LNCaP clone FGC (cell line): ENCODE data around the gene CAMK2D.

ENCODE experiments used
- DNase-seq: peaks from one replicate; pipeline ENCODE4 v3.0.0-alpha.2; 2011; ENCODE audit warnings: low read depth
- H3K4me3 ChIP-seq: 2 replicates; pipeline ENCODE4 v1.5.1; 2011; ENCODE audit warnings: mild to moderate bottlenecking, low read depth, low read length, control low read depth
- TF ChIP-seq, protein P1 (sequence below): IDR thresholded peaks from 2 replicates; pipeline ENCODE4 v1.5.1; 2012; ENCODE audit warnings: mild to moderate bottlenecking; ENCODE audit not compliant: control insufficient read depth, insufficient read depth; ENCODE audit errors: extremely low read depth

The CAMK2D gene

DNA sequence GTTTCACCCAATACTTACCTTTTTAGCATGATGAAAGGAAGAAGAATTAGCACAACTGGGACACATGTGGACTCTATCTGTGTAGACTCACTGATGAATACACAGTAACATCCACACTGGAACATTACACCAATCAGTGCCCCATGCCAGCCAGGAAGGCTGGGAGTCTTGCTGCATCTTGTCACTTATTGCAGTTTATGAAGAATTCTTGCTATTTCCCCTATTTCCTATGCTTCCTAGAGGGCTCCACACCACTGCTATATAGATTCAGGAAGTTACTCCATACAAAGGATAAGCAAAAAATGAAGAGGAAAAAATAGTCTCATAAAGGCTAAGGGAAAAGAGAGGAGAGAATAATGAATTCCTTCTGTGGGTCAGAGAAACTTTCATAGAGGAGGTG is 201.0 kb downstream of the CAMK2D start:
- H3K4me3 ChIP-seq, result no peak overlapping the region
- TF ChIP-seq, protein P1, sequence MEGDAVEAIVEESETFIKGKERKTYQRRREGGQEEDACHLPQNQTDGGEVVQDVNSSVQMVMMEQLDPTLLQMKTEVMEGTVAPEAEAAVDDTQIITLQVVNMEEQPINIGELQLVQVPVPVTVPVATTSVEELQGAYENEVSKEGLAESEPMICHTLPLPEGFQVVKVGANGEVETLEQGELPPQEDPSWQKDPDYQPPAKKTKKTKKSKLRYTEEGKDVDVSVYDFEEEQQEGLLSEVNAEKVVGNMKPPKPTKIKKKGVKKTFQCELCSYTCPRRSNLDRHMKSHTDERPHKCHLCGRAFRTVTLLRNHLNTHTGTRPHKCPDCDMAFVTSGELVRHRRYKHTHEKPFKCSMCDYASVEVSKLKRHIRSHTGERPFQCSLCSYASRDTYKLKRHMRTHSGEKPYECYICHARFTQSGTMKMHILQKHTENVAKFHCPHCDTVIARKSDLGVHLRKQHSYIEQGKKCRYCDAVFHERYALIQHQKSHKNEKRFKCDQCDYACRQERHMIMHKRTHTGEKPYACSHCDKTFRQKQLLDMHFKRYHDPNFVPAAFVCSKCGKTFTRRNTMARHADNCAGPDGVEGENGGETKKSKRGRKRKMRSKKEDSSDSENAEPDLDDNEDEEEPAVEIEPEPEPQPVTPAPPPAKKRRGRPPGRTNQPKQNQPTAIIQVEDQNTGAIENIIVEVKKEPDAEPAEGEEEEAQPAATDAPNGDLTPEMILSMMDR, result no peak
- no peak for DNase-seq

DNA sequence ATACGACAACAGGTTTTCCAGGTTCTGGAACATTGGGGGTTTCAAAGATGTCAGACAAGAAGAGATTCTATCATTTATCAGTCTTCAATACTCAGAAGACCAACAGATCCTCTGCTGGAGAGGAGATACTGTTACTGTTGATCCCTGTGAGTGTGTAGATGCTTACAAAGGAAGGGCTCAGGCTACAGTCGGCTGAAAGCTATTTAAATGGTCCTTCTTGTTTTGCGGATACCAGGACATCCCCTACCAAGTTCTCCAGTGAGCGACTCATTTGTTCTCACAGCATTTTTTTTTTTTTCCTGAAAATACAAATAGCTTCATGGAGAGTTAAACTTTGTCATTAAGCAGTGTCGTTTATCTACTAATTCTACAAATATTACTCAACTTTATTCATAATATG is 201.6 kb downstream of the CAMK2D start:
- no peak overlapping the region for H3K4me3 ChIP-seq
- DNase-seq, result no peak
- TF ChIP-seq, protein P1, result no peak

DNA sequence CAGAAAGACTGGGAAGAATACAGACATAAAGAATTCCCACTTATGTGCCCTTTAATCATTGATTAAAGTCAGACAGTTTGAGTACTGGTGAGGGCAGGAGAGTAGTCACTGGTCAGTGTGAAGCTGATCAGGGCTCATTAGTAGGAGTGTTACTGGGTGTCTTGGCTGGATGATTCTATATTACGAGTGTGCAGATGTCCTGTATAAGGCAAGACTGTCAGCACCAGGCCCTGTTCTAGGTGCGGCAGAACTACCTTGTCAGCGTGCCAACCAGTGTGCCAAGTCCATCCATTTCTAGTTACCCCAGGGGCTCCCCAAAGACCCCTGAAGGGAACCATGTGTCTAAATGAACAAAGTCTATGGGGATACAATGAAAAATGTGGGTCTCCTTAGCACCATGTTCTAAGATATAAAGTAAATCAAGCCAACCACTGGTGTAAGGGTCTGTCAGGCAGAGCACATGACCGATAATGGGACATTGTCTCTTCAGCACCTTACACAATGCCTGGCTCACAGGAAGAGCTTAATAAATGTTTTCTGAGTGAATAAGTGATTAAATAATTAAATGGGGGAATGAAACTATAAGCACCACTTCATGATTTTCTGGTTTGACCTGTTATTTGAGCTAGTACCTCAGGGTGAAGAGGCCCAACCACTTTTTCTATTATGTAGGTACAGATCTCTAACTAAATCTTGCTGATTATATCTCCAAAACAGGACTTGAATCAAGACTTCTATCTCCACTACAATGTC is 205.0 kb downstream of the CAMK2D start:
- H3K4me3 ChIP-seq, result no peak overlapping the region
- TF ChIP-seq, protein P1, result no peak
- DNase-seq, result peak; percentile 41

DNA sequence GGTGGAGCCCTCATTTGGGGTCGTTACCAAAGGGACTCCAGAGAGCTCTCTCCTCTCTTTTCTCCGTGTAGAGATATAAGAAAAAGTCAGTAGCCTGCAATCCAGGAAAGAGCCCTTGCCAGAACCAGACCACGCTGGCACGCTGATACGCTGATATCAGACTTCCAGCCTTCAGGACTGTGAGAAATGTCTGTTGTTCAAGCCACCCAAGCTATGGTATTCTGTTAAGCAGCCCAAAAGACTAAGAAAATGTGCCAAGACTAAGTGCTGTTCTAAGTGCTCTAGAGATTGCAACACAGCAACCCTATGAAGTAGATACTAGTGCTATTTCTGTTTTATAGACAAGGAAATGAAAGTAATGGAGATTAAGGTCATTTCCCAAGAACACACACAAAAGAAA is 205.7 kb downstream of the CAMK2D start:
- DNase-seq, result no peak
- no peak overlapping the region for H3K4me3 ChIP-seq
- TF ChIP-seq, protein P1, result no peak

DNA sequence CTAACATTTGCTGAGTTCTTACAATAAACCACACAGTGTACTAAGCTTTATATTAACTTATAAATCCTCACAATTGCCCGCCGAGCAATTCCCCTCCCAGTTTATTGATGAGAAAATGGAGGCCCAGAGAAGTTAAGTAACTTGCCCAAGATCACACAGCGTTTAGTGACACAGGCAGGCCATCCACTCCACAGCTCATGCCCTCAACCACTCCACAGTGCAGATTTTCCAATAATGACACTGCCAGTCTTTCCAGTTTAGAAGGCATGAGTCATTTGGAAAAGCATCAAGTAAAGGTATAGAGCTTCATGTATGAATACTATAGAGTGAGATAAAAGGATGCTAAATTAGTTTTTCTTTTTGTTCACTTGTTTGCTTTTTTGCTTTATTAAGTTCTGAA is 208.5 kb downstream of the CAMK2D start:
- H3K4me3 ChIP-seq, result no peak overlapping the region
- no peak for DNase-seq
- TF ChIP-seq, protein P1, result no peak

DNA sequence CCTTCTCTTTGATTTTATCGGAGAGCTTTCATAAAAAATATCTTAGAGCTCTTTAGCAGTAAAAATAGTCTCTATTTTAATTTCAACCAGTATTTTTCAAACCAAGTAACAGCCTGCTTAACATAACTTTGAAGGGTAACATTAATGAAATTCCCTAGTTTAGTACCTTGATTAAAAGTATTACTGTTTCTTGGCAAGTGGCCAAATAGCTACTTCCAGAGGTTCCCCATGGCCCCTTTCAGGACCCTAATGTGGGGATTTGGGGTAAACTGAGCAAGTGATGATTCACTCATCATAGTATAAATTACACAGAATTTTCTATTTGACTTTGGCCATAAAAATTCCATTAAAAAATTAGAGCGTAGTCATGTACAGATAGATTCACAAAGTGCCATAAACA is 211.0 kb downstream of the CAMK2D start:
- TF ChIP-seq, protein P1, result no peak
- no peak for DNase-seq

DNA sequence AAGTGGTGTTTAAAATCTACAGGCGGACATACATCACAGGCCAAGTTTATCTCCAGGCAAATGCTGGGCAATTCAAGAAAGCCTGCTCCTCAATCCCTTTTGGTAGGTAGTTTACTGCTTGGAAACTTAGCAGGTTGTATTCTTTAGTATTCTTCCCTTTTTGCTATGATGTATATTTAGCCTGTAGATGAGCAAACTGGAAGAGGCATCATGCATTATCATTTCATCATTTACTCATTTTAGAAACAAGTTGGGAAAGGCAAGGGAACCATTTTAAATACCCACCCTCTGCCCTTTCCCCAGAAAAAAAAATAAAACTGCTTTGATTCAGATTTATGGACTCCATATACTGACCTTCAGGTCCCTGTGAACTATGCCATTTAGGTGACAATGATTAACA is 213.2 kb downstream of the CAMK2D start:
- DNase-seq, result no peak
- H3K4me3 ChIP-seq, result no peak overlapping the region
- TF ChIP-seq, protein P1, result no peak

More for the DNA sequence above, 211.0 kb downstream of the CAMK2D start:
- no peak overlapping the region for H3K4me3 ChIP-seq
